K562 (cell line): ENCODE results near the gene ST3GAL5. TPM values are rescaled to one million over a fixed set of nuclear protein-coding genes. Genes with fewer than 3 reads are reported as not detected.
A peak's percentile ranks its signal among the peaks of the same experiment; 100 is the strongest.

ENCODE experiments used
- ATAC-seq: fragments of 200-7000 bp; cut with Tn5 transposase; 3 replicates; pipeline ENCODE4 v1.9.1; 2020; ENCODE audit warnings: moderate library complexity
- BruUV-seq: library from RNA; stranded (reverse); fragments of 400-500 nt; replicated peaks from 2 replicates; lab custom pipeline; 2021; lab: Mats Ljungman, UMichigan
- CTCF ChIA-PET: fragments of 300-600 bp; formaldehyde crosslinking; extraction: SDS; loops from one replicate; lab custom pipeline; 2021; ENCODE audit warnings: low intra/inter-chr PET ratio; lab: Yijun Ruan, JAX
- POLR2A ChIA-PET: fragments of 300-600, 350-650 bp; sonication (Branson Sonifier 250); formaldehyde crosslinking; extraction: SDS; loops from one replicate; lab custom pipeline; 2021; ENCODE audit warnings: antibody characterized with exemption, inconsistent platforms; lab: Yijun Ruan, JAX
- DNase-seq, 4 experiments: peaks; one replicate each; pipeline versions ENCODE4 v3.0.0 to v3.0.0-alpha.2; 2011 to 2018; ENCODE audit warnings: low spot score in 3 of 4, mixed read lengths in 3 of 4; ENCODE audit errors: extremely low read depth in 1 of 4
- FAIRE-seq: peaks from 2 replicates; lab custom pipeline; 2011; peaks lifted over from hg19 to GRCh38; lab: Jason Lieb, UNC
- H2AFZ ChIP-seq: 2 replicates; pipeline ENCODE4 v1.6.0; 2011; ENCODE audit warnings: low read depth, low read length, control low read depth, inconsistent platforms
- H3K27ac ChIP-seq: fragments of 200-600 bp; 3 replicates; pipeline ENCODE4 v1.8.0; 2011; ENCODE audit warnings: low read depth, mild to moderate bottlenecking, control low read depth, inconsistent platforms, low read length, moderate library complexity, mixed read lengths; ENCODE audit errors: extremely low read depth
- H3K27me3 ChIP-seq, 2 experiments: fragments of 300-600 bp in 1 of 2; 2 replicates in 1 of 2; 3 replicates in 1 of 2; pipeline versions ENCODE4 v1.6.0 to v1.8.0; 2011; ENCODE audit warnings: inconsistent platforms in 2 of 2, low read length in 2 of 2, mild to moderate bottlenecking in 1 of 2, mixed read lengths in 1 of 2, moderate library complexity in 1 of 2; ENCODE audit not compliant: control insufficient read depth in 2 of 2, insufficient read depth in 2 of 2
- H3K36me3 ChIP-seq: fragments of 300-600 bp; 3 replicates; pipeline ENCODE4 v1.8.0; 2011; ENCODE audit warnings: mild to moderate bottlenecking, low read length, inconsistent platforms; ENCODE audit not compliant: control insufficient read depth, insufficient read depth
- H3K4me1 ChIP-seq, 2 experiments: fragments of 200-600 bp in 1 of 2; replicated peaks in 1 of 2; 2 replicates in 1 of 2; 3 replicates in 1 of 2; pipeline versions ENCODE4 v1.5.1 to v1.8.0; 2011; ENCODE audit warnings: inconsistent platforms in 2 of 2, low read length in 2 of 2, mild to moderate bottlenecking in 1 of 2, mixed read lengths in 1 of 2, moderate library complexity in 1 of 2; ENCODE audit not compliant: control insufficient read depth in 2 of 2, insufficient read depth in 2 of 2
- H3K4me2 ChIP-seq: 2 replicates; pipeline ENCODE4 v1.6.1; 2011; ENCODE audit warnings: low read length, control low read depth, inconsistent platforms, mixed read lengths; ENCODE audit not compliant: insufficient read depth
- H3K4me3 ChIP-seq: fragments of 200-600 bp; sonication (generic), shearing (Covaris generic); 2 replicates; pipeline ENCODE4 v1.5.1; 2016; ENCODE audit warnings: control low read depth, inconsistent platforms
- H3K79me2 ChIP-seq: fragments of 200-600 bp; 3 replicates; pipeline ENCODE4 v1.8.0; 2011; ENCODE audit warnings: low read length, inconsistent platforms; ENCODE audit not compliant: control insufficient read depth, insufficient read depth
- H3K9ac ChIP-seq, 2 experiments: 2 replicates each; pipeline versions ENCODE4 v1.6.0 to v1.6.1; 2011; ENCODE audit warnings: low read depth in 2 of 2, low read length in 2 of 2, control low read depth in 1 of 2, inconsistent platforms in 1 of 2, mild to moderate bottlenecking in 1 of 2, mixed read lengths in 1 of 2; ENCODE audit not compliant: insufficient read depth in 1 of 2
- H3K9me1 ChIP-seq: one replicate; pipeline ENCODE4 v1.6.0; 2011; ENCODE audit warnings: inconsistent platforms, mild to moderate bottlenecking, low read length, moderate library complexity; ENCODE audit not compliant: control insufficient read depth, insufficient read depth
- H3K9me3 ChIP-seq: replicated peaks from 2 replicates; pipeline ENCODE4 v1.5.1; 2011; ENCODE audit warnings: low read depth, low read length, inconsistent platforms; ENCODE audit not compliant: control insufficient read depth, insufficient read depth
- H4K20me1 ChIP-seq: replicated peaks from 2 replicates; pipeline ENCODE4 v1.6.1; 2011; ENCODE audit warnings: low read length, inconsistent platforms, mixed read lengths; ENCODE audit not compliant: control insufficient read depth, insufficient read depth
- ADNP ChIP-seq: fragments of 200-800 bp; sonication (Bioruptor generic); IDR thresholded peaks from 2 replicates; pipeline ENCODE4 v1.6.1; 2016; ENCODE audit warnings: missing genetic modification characterization, missing compliant biosample characterization
- AFF4 ChIP-seq: sonication (generic); formaldehyde crosslinking; IDR thresholded peaks from 2 replicates; pipeline ENCODE4 v1.8.0; 2023; ENCODE audit warnings: mild to moderate bottlenecking, missing genetic modification reagents
- ARNT ChIP-seq, 2 experiments: fragments of 450-650 bp; IDR thresholded peaks; 2 replicates each; pipeline ENCODE4 v1.6.1; 2016; ENCODE audit warnings: mild to moderate bottlenecking in 1 of 2
- BCLAF1 ChIP-seq, 2 experiments: fragments of 450-650 bp in 1 of 2; IDR thresholded peaks; 2 replicates each; pipeline ENCODE4 v1.6.1; 2011 to 2017; ENCODE audit warnings: low read depth in 2 of 2, antibody characterized with exemption in 1 of 2, borderline replicate concordance in 1 of 2, low read length in 1 of 2, mild to moderate bottlenecking in 1 of 2, mixed read lengths in 1 of 2; ENCODE audit not compliant: control insufficient read depth in 1 of 2
- DIDO1 ChIP-seq: fragments of 450-650 bp; IDR thresholded peaks from 2 replicates; pipeline ENCODE4 v1.6.1; 2016; ENCODE audit warnings: low read depth, missing biosample characterization, missing genetic modification characterization
- E2F5 ChIP-seq: sonication (generic); formaldehyde crosslinking; IDR thresholded peaks from 2 replicates; pipeline ENCODE4 v1.8.0; 2022; ENCODE audit warnings: mild to moderate bottlenecking, missing genetic modification reagents
- EP400 ChIP-seq: fragments of 450-650 bp; IDR thresholded peaks from 2 replicates; pipeline ENCODE4 v1.6.1; 2017; ENCODE audit warnings: antibody characterized with exemption, mild to moderate bottlenecking, moderate library complexity
- NEUROD1 ChIP-seq: fragments of 150-350 bp; IDR thresholded peaks from 2 replicates; pipeline ENCODE4 v1.6.1; 2014; ENCODE audit warnings: borderline replicate concordance, low read length, low read depth; ENCODE audit not compliant: partially characterized antibody
- POLR2G ChIP-seq: fragments of 200-400 bp; formaldehyde crosslinking; IDR thresholded peaks from 2 replicates; pipeline ENCODE4 v1.6.1; 2017; ENCODE audit warnings: low read depth, mild to moderate bottlenecking, antibody characterized with exemption, low read length, moderate library complexity
- PREB ChIP-seq: sonication (generic); formaldehyde crosslinking; IDR thresholded peaks from 2 replicates; pipeline ENCODE4 v1.8.1; 2023; ENCODE audit warnings: mild to moderate bottlenecking, missing genetic modification reagents
- PTRF ChIP-seq: fragments of 450-650 bp; IDR thresholded peaks from 2 replicates; pipeline ENCODE4 v1.6.1; 2016; ENCODE audit warnings: mild to moderate bottlenecking, missing genetic modification characterization, missing compliant biosample characterization
- ZBED1 ChIP-seq: IDR thresholded peaks from 2 replicates; pipeline ENCODE4 v1.6.1; 2014
- WGBS: fragments of 100-300 bp; shearing (Covaris generic); methylation state at CpG from one replicate; pipeline ENCODE4 v1.1.6; 2016; ENCODE audit warnings: low coverage, mixed read lengths; ENCODE audit not compliant: insufficient coverage; ENCODE audit errors: missing lambda C conversion rate; 5-methylcytosine and 5-hydroxymethylcytosine counted together
- in situ Hi-C: fragments of 300-500 bp; cut with MboI; formaldehyde crosslinking; loops from 4 replicates; pipeline ENCODE4 v1.15.0; 2018; ENCODE audit warnings: inconsistent platforms, mixed read lengths
- intact Hi-C: fragments of 100-400 bp; cut with micrococcal nuclease; formaldehyde crosslinking; loops from 2 replicates; pipeline ENCODE4 v1.14.2; 2022
- polyA plus RNA-seq, 8 experiments: library from polyadenylated mRNA; depleted of rRNA in 4 of 8; stranded (reverse) in 5 of 8; unstranded in 3 of 8; fragments of >200 nt; fragmentation: Nextera tagmentation in 2 of 8; fragmentation: Illumina TruSeq in 1 of 8; extraction: Ambion mirVana in 2 of 8; extraction: Trizol in 1 of 8; gene quantifications; 2 replicates each; pipeline versions ENCODE4 v1.2.1 to v1.2.3, GENCODE V29; 2011 to 2014; ENCODE audit warnings: inconsistent platforms in 1 of 8, missing spikeins in 1 of 8
- total RNA-seq, 7 experiments: library from RNA; depleted of rRNA in 6 of 7; stranded (reverse); fragments of >200 nt in 6 of 7; fragmentation: Illumina TruSeq in 2 of 7; extraction: Trizol in 2 of 7; gene quantifications; 2 replicates each; pipeline versions ENCODE4 v1.2.1 to v1.2.3, GENCODE V29; 2011 to 2021; ENCODE audit warnings: low replicate concordance in 1 of 7

Gene ST3GAL5
- total and polyA plus RNA-seq, 9 of the 15 experiments (the other 6 are each of a cell fraction or from before 2014, with no cell fraction given) = 1.6 to 10.0 (median 4.2) TPM

GRCh38 chr2:85924522-85924921 lies 35.7 kb upstream of the ST3GAL5 start (continued):
- no peak for TF ChIP-seq PREB
- no peak for TF ChIP-seq ZBED1
- no peak for TF ChIP-seq E2F5

GRCh38 chr2:85922199-85922598 lies 33.4 kb upstream of the ST3GAL5 start:
- no peak overlapping the region for H3K4me3 ChIP-seq
- FAIRE-seq = no peak
- H3K9ac ChIP-seq = no peak overlapping the region
- no peaks in the 10 kb centered on the region for H3K36me3 ChIP-seq
- H3K79me2 ChIP-seq = no peaks in the 10 kb centered on the region
- no peaks in the 10 kb centered on the region for H4K20me1 ChIP-seq
- intact Hi-C loops (no loop called here), in situ Hi-C loops (no loop called here)
- ATAC-seq = peak; percentile 10; the same call in 1 of the 3 replicates
- no peaks in the 10 kb centered on the region for H3K9me1 ChIP-seq
- no TSS peak for BruUV-seq
- CTCF ChIA-PET = no interaction called here
- no peaks in the 10 kb centered on the region for H3K9me3 ChIP-seq
- peaks cover 2 to 18% of the 10 kb centered on the region in 2 experiments for H3K4me1 ChIP-seq
- peak overlapping the region; percentile 17; the same call in 1 of the 3 replicates for H3K27ac ChIP-seq
- 33% methylated on average over 3 of the region's 3 CpGs for WGBS
- POLR2A ChIA-PET = interaction anchor here (0.6 to 1.9 kb wide), 5 partner anchors 8 to 36 kb away, joined by 3 to 7 read pairs (median 5); no protein-coding TSS in a partner anchor
- H3K4me2 ChIP-seq = peak overlapping the region; percentile 51
- DNase-seq = no peak
- no peaks in the 10 kb centered on the region; a peak in 1 of 5 replicates for H3K27me3 ChIP-seq
- H2AFZ ChIP-seq = peak overlapping the region; percentile 66
- TF ChIP-seq ARNT (IDR thresholded peaks at IDR 0.05) (no peak), ADNP (tag) (no peak), EP400 (no peak), DIDO1 (tag) (no peak), PTRF (tag) (no peak), BCLAF1 (IDR thresholded peaks at IDR 0.05; ENCODE audit: borderline replicate concordance in 1 of 2, control insufficient read depth in 1 of 2, low read depth in 2 of 2, low read length in 1 of 2) (no peak), AFF4 (no peak), POLR2G (no peak), NEUROD1 (no peak)
